Adrenal gland (tissue), 12 donors: ENCODE results near the gene LCMT2. TPM values are rescaled to one million over a fixed set of nuclear protein-coding genes. Genes with fewer than 3 reads are reported as not detected.

ENCODE experiments used
- DNase-seq, 7 donors: peaks; one replicate each; pipeline ENCODE4 v3.0.0-alpha.2; 2019 to 2020
- H3K27ac ChIP-seq, 5 donors: fragments of 200-600 bp; sonication (generic) in 4 of 5; 1 replicate in 3 of 5; 2 replicates in 2 of 5; pipeline versions ENCODE4 v1.5.1 to v1.8.0; 2016 to 2020; ENCODE audit warnings: mild to moderate bottlenecking in 1 of 5
- H3K27me3 ChIP-seq: fragments of 200-600 bp; 2 replicates; pipeline ENCODE4 v1.8.0; 2021
- H3K36me3 ChIP-seq, 2 donors: fragments of 200-600 bp; replicated peaks in 1 of 2; 1 replicate in 1 of 2; 2 replicates in 1 of 2; pipeline versions ENCODE4 v1.5.1 to v1.8.0; 2018 to 2022
- H3K4me1 ChIP-seq, 2 donors: fragments of 200-600 bp; replicated peaks in 1 of 2; 1 replicate in 1 of 2; 2 replicates in 1 of 2; pipeline versions ENCODE4 v1.5.1 to v1.8.0; 2018 to 2021
- H3K4me3 ChIP-seq, 4 donors: fragments of 200-600 bp; sonication (generic) in 3 of 4; one replicate each; pipeline ENCODE4 v1.5.1; 2016 to 2018
- H3K9me3 ChIP-seq, 3 donors: fragments of 200-600 bp; sonication (generic) in 1 of 3; replicated peaks in 1 of 3; 1 replicate in 2 of 3; 2 replicates in 1 of 3; pipeline versions ENCODE4 v1.5.1 to v1.8.0; 2016 to 2021
- CTCF ChIP-seq, 6 experiments: fragments of 450-650 bp in 4 of 6; fragments of 200-600 bp in 2 of 6; sonication (generic) in 1 of 6; IDR thresholded peaks; 1 replicate in 5 of 6; 2 replicates in 1 of 6; pipeline versions ENCODE4 v1.5.1 to v1.8.0; 2016 to 2021; ENCODE audit warnings: antibody characterized with exemption in 6 of 6, mild to moderate bottlenecking in 2 of 6, moderate library complexity in 1 of 6
- POLR2A ChIP-seq, 2 donors: fragments of 450-650 bp; IDR thresholded peaks; one replicate each; pipeline ENCODE4 v1.6.1; 2017; ENCODE audit warnings: antibody characterized with exemption in 2 of 2, mild to moderate bottlenecking in 2 of 2, moderate library complexity in 1 of 2
- WGBS, 4 donors: extraction: QIAGEN DNeasy Blood & Tissue Kit in 2 of 4; methylation state at CpG; one replicate each; pipeline versions ENCODE4 v1.1.5 to v1.1.7; 2013 to 2017; 5-methylcytosine and 5-hydroxymethylcytosine counted together
- intact Hi-C, 2 donors: fragments of 100-400 bp; cut with DNase I; formaldehyde crosslinking; loops; one replicate each; pipeline versions ENCODE4 v1.14.1 to v1.15.0; 2022 to 2023
- polyA plus RNA-seq, 3 donors: library from polyadenylated mRNA; stranded (reverse); fragments of 200-250 nt in 2 of 3; fragments of 350-450 nt in 1 of 3; fragmentation: Illumina TruSeq in 1 of 3; extraction: RNeasy Lipid Tissue Mini Kit (QIAGEN cat#74804) in 1 of 3; gene quantifications; one replicate each; pipeline ENCODE4 v1.2.3, GENCODE V29; 2013 to 2014
- total RNA-seq, 9 donors: library from RNA; depleted of rRNA in 4 of 9; stranded (reverse); fragments of >200 nt in 4 of 9; fragments of 120-200 nt in 1 of 9; fragmentation: NEBNext Ultra II Directional in 1 of 9; extraction: Animal tissue kit (Norgen Biotek cat#: 25700) in 1 of 9; gene quantifications; one replicate each; pipeline versions ENCODE4 v1.1.0 to v1.2.4, GENCODE V29; 2013 to 2023
- donor health status: healthy with polysubstance abuse.
- donor health status: Bipolar disorder and iron deficiency.
- donor health status: DM: yes; HTN: yes; CAD: no.
- donor health status: DM: no; HTN: no; CAD: no.
- donor health status: DM: no; HTN: no; CAD: no.
- donor health status: DM: yes; HTN: yes; CAD: no.

The LCMT2 gene
- total and polyA plus RNA-seq, 12 donors: 2.3 to 14.0 (median 9.0) TPM

- no peaks in the 10 kb centered on the region for H3K4me1 ChIP-seq
Observed at GRCh38 chr15:43287254-43287653, 43.1 kb downstream of the LCMT2 start.

GRCh38 chr15:43286074-43286473, 44.3 kb downstream of the LCMT2 start:
- intact Hi-C loops: loop anchor here (2.0 to 5.0 kb wide), 2 partner anchors 59 kb away; no protein-coding TSS in a partner anchor
- Histone ChIP-seq H3K36me3 (no peaks in the 10 kb centered on the region), H3K27ac (no peak overlapping the region), H3K4me3 (no peak overlapping the region), H3K27me3 (peaks cover 6% of the 10 kb centered on the region), H3K4me1 (no peaks in the 10 kb centered on the region), H3K9me3 (no peaks in the 10 kb centered on the region)
- no peak for DNase-seq
- 47 to 80% (median 54%) methylated on average over 1 to 7 of the region's 7 CpGs for WGBS, 4 donors
- TF ChIP-seq CTCF (IDR thresholded peaks at IDR 0.05) (no peak), POLR2A (IDR thresholded peaks at IDR 0.05) (no peak)

More at GRCh38 chr15:43287254-43287653, 43.1 kb downstream of the LCMT2 start:
- H3K9me3 ChIP-seq: no peaks in the 10 kb centered on the region
- H3K27me3 ChIP-seq: peaks cover 6% of the 10 kb centered on the region
- TF ChIP-seq POLR2A (IDR thresholded peaks at IDR 0.05): no peak
- no peak for TF ChIP-seq CTCF (IDR thresholded peaks at IDR 0.05)
- H3K4me3 ChIP-seq: no peak overlapping the region
- no peaks in the 10 kb centered on the region for H3K36me3 ChIP-seq
- intact Hi-C loops: loop anchor here (2.0 to 5.0 kb wide), 2 partner anchors 60 kb away; no protein-coding TSS in a partner anchor
- H3K27ac ChIP-seq: no peak overlapping the region
- no peak for DNase-seq
- 61 to 70% (median 65%) methylated on average over 14 to 15 of the region's 15 CpGs for WGBS, 4 donors

GRCh38 chr15:43285609-43286037, 44.8 kb downstream of the LCMT2 start:
- H3K36me3 ChIP-seq: no peaks in the 10 kb centered on the region
- DNase-seq: peak; percentile 34 to 77 (median 56)
- intact Hi-C loops: loop anchor here (2.0 to 5.0 kb wide), 2 partner anchors 58 to 59 kb away; no protein-coding TSS in a partner anchor
- H3K4me1 ChIP-seq: no peaks in the 10 kb centered on the region
- H3K4me3 ChIP-seq: no peak overlapping the region
- H3K9me3 ChIP-seq: no peaks in the 10 kb centered on the region
- 0 to 10% (median 3%) methylated on average over 3 to 4 of the region's 4 CpGs for WGBS, 4 donors
- TF ChIP-seq POLR2A (IDR thresholded peaks at IDR 0.05) (no peak), CTCF (IDR thresholded peaks at IDR 0.05) (peak; percentile 68 to 96 (median 91))
- peaks cover 6% of the 10 kb centered on the region for H3K27me3 ChIP-seq
- no peak overlapping the region for H3K27ac ChIP-seq

GRCh38 chr15:43283526-43283925, 46.8 kb downstream of the LCMT2 start:
- Histone ChIP-seq H3K4me3 (no peak overlapping the region), H3K9me3 (no peaks in the 10 kb centered on the region), H3K4me1 (no peaks in the 10 kb centered on the region), H3K36me3 (no peaks in the 10 kb centered on the region), H3K27me3 (peaks cover 6% of the 10 kb centered on the region), H3K27ac (no peak overlapping the region)
- TF ChIP-seq POLR2A (IDR thresholded peaks at IDR 0.05) (no peak), CTCF (IDR thresholded peaks at IDR 0.05) (no peak)
- no peak for DNase-seq
- WGBS, 4 donors: 36 to 100% (median 60%) methylated on average over 1 of the region's 1 CpG
- intact Hi-C loops: no loop called here
